A549 (cell line): ENCODE measurements around the gene PDGFA. TPM values are rescaled to one million over a fixed set of nuclear protein-coding genes. Genes with fewer than 3 reads are reported as not detected.

ENCODE experiments used
- ATAC-seq, 2 experiments: fragments of 200-7000 bp in 1 of 2; fragments of >200 bp in 1 of 2; cut with Nextera tagmentation in 1 of 2; cut with Tn5 transposase in 1 of 2; 3 replicates each; pipeline versions ENCODE4 v1.8.0 to v1.9.1; 2018 to 2020; ENCODE audit warnings: mild to moderate bottlenecking in 1 of 2, moderate library complexity in 1 of 2
- CTCF ChIA-PET: fragments of 300-600 bp; sonication (Branson Sonifier 250); formaldehyde crosslinking; extraction: SDS; loops from one replicate; lab custom pipeline; 2021; ENCODE audit warnings: antibody characterized with exemption, inconsistent platforms; lab: Yijun Ruan, JAX
- POLR2A ChIA-PET: fragments of 350-600 bp; formaldehyde crosslinking; extraction: SDS; loops from one replicate; lab custom pipeline; 2021; ENCODE audit warnings: antibody characterized with exemption, inconsistent platforms; lab: Yijun Ruan, JAX
- DNase-seq, 2 experiments: peaks; one replicate each; pipeline versions ENCODE4 v3.0.0 to v3.0.0-alpha.2; 2011 to 2016; ENCODE audit warnings: low read depth in 1 of 2, low spot score in 1 of 2
- FAIRE-seq: peaks from 2 replicates; lab custom pipeline; 2011; peaks lifted over from hg19 to GRCh38; lab: Jason Lieb, UNC
- H3K27ac ChIP-seq, 2 experiments: fragments of >200 bp; sonication (Bioruptor Twin); formaldehyde crosslinking; 3 replicates each; pipeline ENCODE4 v1.5.1; 2016 to 2017
- H3K4me1 ChIP-seq: fragments of >200 bp; sonication (Bioruptor Twin); formaldehyde crosslinking; 3 replicates; pipeline ENCODE4 v1.6.1; 2016
- H3K4me2 ChIP-seq: fragments of >200 bp; sonication (Bioruptor Twin); formaldehyde crosslinking; 3 replicates; pipeline ENCODE4 v1.6.1; 2016
- H3K4me3 ChIP-seq: fragments of >200 bp; sonication (Bioruptor Twin); formaldehyde crosslinking; 3 replicates; pipeline ENCODE4 v1.5.1; 2016
- H3K9me3 ChIP-seq: fragments of >200 bp; sonication (Bioruptor Twin); formaldehyde crosslinking; 3 replicates; pipeline ENCODE4 v1.6.1; 2016
- EHF ChIP-seq: fragments of 250-450 bp; sonication (Bioruptor Pico); IDR thresholded peaks from 2 replicates; pipeline ENCODE4 v1.5.0; 2020; ENCODE audit warnings: mild to moderate bottlenecking
- FOSL2 ChIP-seq, 2 experiments: fragments of 450-650 bp in 1 of 2; fragments of >200 bp in 1 of 2; sonication (Bioruptor Twin) in 1 of 2; formaldehyde crosslinking; IDR thresholded peaks; 2 replicates each; pipeline versions ENCODE4 v1.5.0 to v1.6.1; 2016 to 2020; ENCODE audit warnings: mild to moderate bottlenecking in 1 of 2, moderate library complexity in 1 of 2
- FOXS1 ChIP-seq: fragments of 250-450 bp; sonication (Bioruptor Pico); IDR thresholded peaks from 2 replicates; pipeline ENCODE4 v1.5.0; 2020; ENCODE audit warnings: mild to moderate bottlenecking, moderate library complexity
- HDAC2 ChIP-seq: fragments of 200-600 bp; sonication (generic); IDR thresholded peaks from 2 replicates; pipeline ENCODE4 v1.6.1; 2016
- HEYL ChIP-seq: fragments of 250-450 bp; sonication (Bioruptor Pico); IDR thresholded peaks from 2 replicates; pipeline ENCODE4 v1.8.0; 2021; ENCODE audit warnings: mild to moderate bottlenecking, moderate library complexity
- HOXB5 ChIP-seq: fragments of 250-450 bp; sonication (Bioruptor Pico); IDR thresholded peaks from 2 replicates; pipeline ENCODE4 v1.5.0; 2020; ENCODE audit warnings: mild to moderate bottlenecking, moderate library complexity
- JUNB ChIP-seq: fragments of >200 bp; sonication (Bioruptor Twin); formaldehyde crosslinking; IDR thresholded peaks from 2 replicates; pipeline ENCODE4 v1.6.1; 2016
- MAFK ChIP-seq: fragments of 450-650 bp; IDR thresholded peaks from 2 replicates; pipeline ENCODE4 v1.6.1; 2014; ENCODE audit not compliant: partially characterized antibody
- MAZ ChIP-seq: fragments of 150-350 bp; IDR thresholded peaks from 2 replicates; pipeline ENCODE4 v1.6.1; 2014; ENCODE audit warnings: antibody characterized with exemption, low read depth, low read length, borderline replicate concordance
- NFE2L2 ChIP-seq: fragments of 150-350 bp; conservative IDR thresholded peaks from 2 replicates; pipeline ENCODE4 v1.6.1; 2014; ENCODE audit warnings: low read length
- POLR2AphosphoS2 ChIP-seq: conservative IDR thresholded peaks from 2 replicates; pipeline ENCODE4 v1.6.1; 2012; ENCODE audit warnings: low read length, improper control_type of control experiment, inconsistent platforms
- RFX5 ChIP-seq: fragments of 450-650 bp; IDR thresholded peaks from 2 replicates; pipeline ENCODE4 v1.7.1; 2014; ENCODE audit warnings: antibody characterized with exemption, mild to moderate bottlenecking, moderate library complexity
- ZFP36 ChIP-seq: fragments of 450-650 bp; IDR thresholded peaks from 2 replicates; pipeline ENCODE4 v1.6.1; 2014; ENCODE audit warnings: borderline replicate concordance; ENCODE audit not compliant: partially characterized antibody
- WGBS: methylation state at CpG from one replicate; pipeline ENCODE4 v1.1.6; 2017; ENCODE audit errors: missing lambda C conversion rate; 5-methylcytosine and 5-hydroxymethylcytosine counted together
- polyA plus RNA-seq, 4 experiments: library from polyadenylated mRNA; depleted of rRNA in 3 of 4; stranded (reverse); fragments of >200 nt; fragmentation: RNase III in 1 of 4; extraction: RNeasy Plus Mini Kit Qiagen cat#74134 plus additional on column Dnase treatment in 1 of 4; gene quantifications; 2 replicates in 3 of 4; 3 replicates in 1 of 4; pipeline ENCODE4 v1.2.3, GENCODE V29; 2011 to 2017
- TF ChIP-seq, protein P1 (sequence below): IDR thresholded peaks from 2 replicates; pipeline ENCODE4 v1.6.1; 2012
- TF ChIP-seq, protein P2 (sequence below): fragments of 200-600 bp; sonication (generic); IDR thresholded peaks from 2 replicates; pipeline ENCODE4 v1.6.1; 2016; ENCODE audit warnings: antibody characterized with exemption, mild to moderate bottlenecking, moderate library complexity
- TF ChIP-seq, protein P3 (sequence below): IDR thresholded peaks from 2 replicates; pipeline ENCODE4 v1.6.1; 2012
- TF ChIP-seq, protein P4 (sequence below): fragments of >200 bp; sonication (Bioruptor Twin); formaldehyde crosslinking; IDR thresholded peaks from 2 replicates; pipeline ENCODE4 v1.6.1; 2016
- TF ChIP-seq, protein P5 (sequence below): fragments of >200 bp; sonication (Bioruptor Twin); formaldehyde crosslinking; IDR thresholded peaks from 3 replicates; pipeline ENCODE4 v1.5.1; 2016

Gene PDGFA
- polyA plus RNA-seq, 2 of the 4 experiments (the other 2 are of a cell fraction): 12.8 to 14.9 TPM

DNA sequence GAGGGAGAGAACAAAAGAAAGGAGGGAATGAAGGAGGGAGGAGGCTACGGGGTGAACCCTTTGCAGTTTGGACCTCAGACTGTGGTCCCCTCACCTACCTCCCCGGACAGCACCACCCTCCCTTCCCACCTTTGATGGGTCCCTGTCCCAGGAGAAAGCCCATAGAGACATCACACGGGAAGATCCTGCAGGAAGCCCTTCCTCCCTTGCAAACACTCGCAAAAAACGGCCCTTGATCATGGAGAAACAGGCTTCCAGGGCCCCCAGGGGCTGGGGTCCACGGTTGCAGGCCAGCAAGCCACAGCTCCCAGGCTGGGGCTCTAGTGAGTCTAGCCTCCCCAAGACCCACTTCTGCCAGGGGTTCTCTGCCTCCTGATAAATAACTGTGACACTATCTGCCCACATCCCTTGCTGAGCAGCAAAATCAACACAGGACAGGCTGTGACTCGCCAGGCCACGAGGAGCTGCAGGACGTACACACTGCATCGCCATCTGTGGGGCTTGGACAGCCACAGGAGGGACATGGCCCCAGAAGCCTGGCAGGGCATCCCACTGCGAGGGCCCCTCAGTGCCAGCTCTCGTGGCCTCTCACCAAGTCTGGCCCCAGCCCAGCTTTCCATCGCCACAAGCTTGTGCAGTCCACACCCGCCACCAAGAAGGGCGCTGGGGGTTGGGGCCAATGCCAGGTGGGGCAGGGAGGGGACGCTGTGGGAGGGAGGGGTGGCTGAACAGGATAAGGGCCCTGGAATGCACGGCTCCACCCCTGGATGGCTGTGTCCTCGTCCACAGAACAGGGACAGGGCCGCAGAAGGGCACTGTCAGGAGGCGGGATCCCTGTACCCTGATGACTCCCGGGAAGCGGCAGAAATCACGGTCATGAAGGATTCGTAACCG is 34.2 kb downstream of the PDGFA start:
- no peak overlapping the region for H3K4me2 ChIP-seq
- H3K4me3 ChIP-seq: no peak overlapping the region
- POLR2A ChIA-PET: no interaction called here
- no peak for DNase-seq
- TF ChIP-seq EHF (CRISPR knock-in tag): no peak
- TF ChIP-seq MAZ: no peak
- TF ChIP-seq, protein P1, sequence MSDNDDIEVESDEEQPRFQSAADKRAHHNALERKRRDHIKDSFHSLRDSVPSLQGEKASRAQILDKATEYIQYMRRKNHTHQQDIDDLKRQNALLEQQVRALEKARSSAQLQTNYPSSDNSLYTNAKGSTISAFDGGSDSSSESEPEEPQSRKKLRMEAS: no peak
- no peak for TF ChIP-seq POLR2AphosphoS2
- TF ChIP-seq ZFP36: no peak
- TF ChIP-seq RFX5: no peak
- TF ChIP-seq, protein P2, sequence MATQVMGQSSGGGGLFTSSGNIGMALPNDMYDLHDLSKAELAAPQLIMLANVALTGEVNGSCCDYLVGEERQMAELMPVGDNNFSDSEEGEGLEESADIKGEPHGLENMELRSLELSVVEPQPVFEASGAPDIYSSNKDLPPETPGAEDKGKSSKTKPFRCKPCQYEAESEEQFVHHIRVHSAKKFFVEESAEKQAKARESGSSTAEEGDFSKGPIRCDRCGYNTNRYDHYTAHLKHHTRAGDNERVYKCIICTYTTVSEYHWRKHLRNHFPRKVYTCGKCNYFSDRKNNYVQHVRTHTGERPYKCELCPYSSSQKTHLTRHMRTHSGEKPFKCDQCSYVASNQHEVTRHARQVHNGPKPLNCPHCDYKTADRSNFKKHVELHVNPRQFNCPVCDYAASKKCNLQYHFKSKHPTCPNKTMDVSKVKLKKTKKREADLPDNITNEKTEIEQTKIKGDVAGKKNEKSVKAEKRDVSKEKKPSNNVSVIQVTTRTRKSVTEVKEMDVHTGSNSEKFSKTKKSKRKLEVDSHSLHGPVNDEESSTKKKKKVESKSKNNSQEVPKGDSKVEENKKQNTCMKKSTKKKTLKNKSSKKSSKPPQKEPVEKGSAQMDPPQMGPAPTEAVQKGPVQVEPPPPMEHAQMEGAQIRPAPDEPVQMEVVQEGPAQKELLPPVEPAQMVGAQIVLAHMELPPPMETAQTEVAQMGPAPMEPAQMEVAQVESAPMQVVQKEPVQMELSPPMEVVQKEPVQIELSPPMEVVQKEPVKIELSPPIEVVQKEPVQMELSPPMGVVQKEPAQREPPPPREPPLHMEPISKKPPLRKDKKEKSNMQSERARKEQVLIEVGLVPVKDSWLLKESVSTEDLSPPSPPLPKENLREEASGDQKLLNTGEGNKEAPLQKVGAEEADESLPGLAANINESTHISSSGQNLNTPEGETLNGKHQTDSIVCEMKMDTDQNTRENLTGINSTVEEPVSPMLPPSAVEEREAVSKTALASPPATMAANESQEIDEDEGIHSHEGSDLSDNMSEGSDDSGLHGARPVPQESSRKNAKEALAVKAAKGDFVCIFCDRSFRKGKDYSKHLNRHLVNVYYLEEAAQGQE: no peak
- TF ChIP-seq, protein P3, sequence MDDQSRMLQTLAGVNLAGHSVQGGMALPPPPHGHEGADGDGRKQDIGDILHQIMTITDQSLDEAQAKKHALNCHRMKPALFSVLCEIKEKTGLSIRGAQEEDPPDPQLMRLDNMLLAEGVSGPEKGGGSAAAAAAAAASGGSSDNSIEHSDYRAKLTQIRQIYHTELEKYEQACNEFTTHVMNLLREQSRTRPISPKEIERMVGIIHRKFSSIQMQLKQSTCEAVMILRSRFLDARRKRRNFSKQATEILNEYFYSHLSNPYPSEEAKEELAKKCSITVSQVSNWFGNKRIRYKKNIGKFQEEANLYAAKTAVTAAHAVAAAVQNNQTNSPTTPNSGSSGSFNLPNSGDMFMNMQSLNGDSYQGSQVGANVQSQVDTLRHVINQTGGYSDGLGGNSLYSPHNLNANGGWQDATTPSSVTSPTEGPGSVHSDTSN: no peak
- TF ChIP-seq JUNB: no peak
- no peak for TF ChIP-seq MAFK
- TF ChIP-seq HEYL (CRISPR knock-in tag): no peak
- TF ChIP-seq, protein P4, sequence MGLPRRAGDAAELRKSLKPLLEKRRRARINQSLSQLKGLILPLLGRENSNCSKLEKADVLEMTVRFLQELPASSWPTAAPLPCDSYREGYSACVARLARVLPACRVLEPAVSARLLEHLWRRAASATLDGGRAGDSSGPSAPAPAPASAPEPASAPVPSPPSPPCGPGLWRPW: no peak
- no peak for TF ChIP-seq NFE2L2
- TF ChIP-seq FOXS1 (CRISPR knock-in tag): no peak
- no peak for TF ChIP-seq HDAC2
- TF ChIP-seq FOSL2 (IDR thresholded peaks at IDR 0.05): no peak
- TF ChIP-seq FOSL2 (CRISPR knock-in tag; IDR thresholded peaks at IDR 0.05): no peak
- TF ChIP-seq HOXB5: no peak
- TF ChIP-seq, protein P5, sequence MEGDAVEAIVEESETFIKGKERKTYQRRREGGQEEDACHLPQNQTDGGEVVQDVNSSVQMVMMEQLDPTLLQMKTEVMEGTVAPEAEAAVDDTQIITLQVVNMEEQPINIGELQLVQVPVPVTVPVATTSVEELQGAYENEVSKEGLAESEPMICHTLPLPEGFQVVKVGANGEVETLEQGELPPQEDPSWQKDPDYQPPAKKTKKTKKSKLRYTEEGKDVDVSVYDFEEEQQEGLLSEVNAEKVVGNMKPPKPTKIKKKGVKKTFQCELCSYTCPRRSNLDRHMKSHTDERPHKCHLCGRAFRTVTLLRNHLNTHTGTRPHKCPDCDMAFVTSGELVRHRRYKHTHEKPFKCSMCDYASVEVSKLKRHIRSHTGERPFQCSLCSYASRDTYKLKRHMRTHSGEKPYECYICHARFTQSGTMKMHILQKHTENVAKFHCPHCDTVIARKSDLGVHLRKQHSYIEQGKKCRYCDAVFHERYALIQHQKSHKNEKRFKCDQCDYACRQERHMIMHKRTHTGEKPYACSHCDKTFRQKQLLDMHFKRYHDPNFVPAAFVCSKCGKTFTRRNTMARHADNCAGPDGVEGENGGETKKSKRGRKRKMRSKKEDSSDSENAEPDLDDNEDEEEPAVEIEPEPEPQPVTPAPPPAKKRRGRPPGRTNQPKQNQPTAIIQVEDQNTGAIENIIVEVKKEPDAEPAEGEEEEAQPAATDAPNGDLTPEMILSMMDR: no peak
- 45% methylated on average over 17 of the region's 25 CpGs for WGBS
- no peaks in the 10 kb centered on the region for H3K9me3 ChIP-seq
- ATAC-seq: peak in 1 of 2 experiments; percentile 35; a peak in 2 of 6 replicates
- FAIRE-seq: no peak
- H3K27ac ChIP-seq: no peak overlapping the region
- CTCF ChIA-PET: interaction anchor here (0.6 to 1.0 kb wide), 2 partner anchors 152 to 163 kb away, joined by 3 to 4 read pairs; no protein-coding TSS in a partner anchor
- H3K4me1 ChIP-seq: no peaks in the 10 kb centered on the region
